ENCODE measurements around the gene PCDHGA8. TPM values are rescaled to one million over a fixed set of nuclear protein-coding genes. Genes with fewer than 3 reads are reported as not detected.
A peak's percentile ranks its signal among the peaks of the same experiment; 100 is the strongest.

Gene PCDHGA8
- total and polyA plus RNA-seq, 2 of the 13 experiments (the other 11 are each of a cell fraction or from before 2014, with no cell fraction given): 0.05 to 0.29 TPM

GRCh38 chr5:141349917-141350619 lies 42.4 kb upstream of the PCDHGA8 start, which contains the start of gene PCDHGB1 (continued):
- TF ChIP-seq, protein P1, sequence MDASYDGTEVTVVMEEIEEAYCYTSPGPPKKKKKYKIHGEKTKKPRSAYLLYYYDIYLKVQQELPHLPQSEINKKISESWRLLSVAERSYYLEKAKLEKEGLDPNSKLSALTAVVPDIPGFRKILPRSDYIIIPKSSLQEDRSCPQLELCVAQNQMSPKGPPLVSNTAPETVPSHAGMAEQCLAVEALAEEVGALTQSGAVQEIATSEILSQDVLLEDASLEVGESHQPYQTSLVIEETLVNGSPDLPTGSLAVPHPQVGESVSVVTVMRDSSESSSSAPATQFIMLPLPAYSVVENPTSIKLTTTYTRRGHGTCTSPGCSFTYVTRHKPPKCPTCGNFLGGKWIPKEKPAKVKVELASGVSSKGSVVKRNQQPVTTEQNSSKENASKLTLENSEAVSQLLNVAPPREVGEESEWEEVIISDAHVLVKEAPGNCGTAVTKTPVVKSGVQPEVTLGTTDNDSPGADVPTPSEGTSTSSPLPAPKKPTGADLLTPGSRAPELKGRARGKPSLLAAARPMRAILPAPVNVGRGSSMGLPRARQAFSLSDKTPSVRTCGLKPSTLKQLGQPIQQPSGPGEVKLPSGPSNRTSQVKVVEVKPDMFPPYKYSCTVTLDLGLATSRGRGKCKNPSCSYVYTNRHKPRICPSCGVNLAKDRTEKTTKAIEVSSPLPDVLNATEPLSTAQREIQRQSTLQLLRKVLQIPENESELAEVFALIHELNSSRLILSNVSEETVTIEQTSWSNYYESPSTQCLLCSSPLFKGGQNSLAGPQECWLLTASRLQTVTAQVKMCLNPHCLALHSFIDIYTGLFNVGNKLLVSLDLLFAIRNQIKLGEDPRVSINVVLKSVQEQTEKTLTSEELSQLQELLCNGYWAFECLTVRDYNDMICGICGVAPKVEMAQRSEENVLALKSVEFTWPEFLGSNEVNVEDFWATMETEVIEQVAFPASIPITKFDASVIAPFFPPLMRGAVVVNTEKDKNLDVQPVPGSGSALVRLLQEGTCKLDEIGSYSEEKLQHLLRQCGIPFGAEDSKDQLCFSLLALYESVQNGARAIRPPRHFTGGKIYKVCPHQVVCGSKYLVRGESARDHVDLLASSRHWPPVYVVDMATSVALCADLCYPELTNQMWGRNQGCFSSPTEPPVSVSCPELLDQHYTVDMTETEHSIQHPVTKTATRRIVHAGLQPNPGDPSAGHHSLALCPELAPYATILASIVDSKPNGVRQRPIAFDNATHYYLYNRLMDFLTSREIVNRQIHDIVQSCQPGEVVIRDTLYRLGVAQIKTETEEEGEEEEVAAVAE (CRISPR knock-in tag; IDR thresholded peaks at IDR 0.05; ENCODE audit: borderline replicate concordance): no peak
- TF ChIP-seq MXD4 (CRISPR knock-in tag; IDR thresholded peaks at IDR 0.05): no peak
- 0 out of 2 replicates have a peak, but pooled peaks have one; percentile 24 for TF ChIP-seq TBX2 (CRISPR knock-in tag; IDR thresholded peaks at IDR 0.05; ENCODE audit: borderline replicate concordance)
- no peak for TF ChIP-seq MTF1 (CRISPR knock-in tag; IDR thresholded peaks at IDR 0.05)
- peak; percentile 58 for TF ChIP-seq ZBTB38 (CRISPR knock-in tag; IDR thresholded peaks at IDR 0.05)
- TF ChIP-seq ZNF772 (CRISPR knock-in tag; IDR thresholded peaks at IDR 0.05): 0 out of 2 replicates have a peak, but pooled peaks have one; percentile 39
- TF ChIP-seq ZNF34 (CRISPR knock-in tag; IDR thresholded peaks at IDR 0.05; ENCODE audit: borderline replicate concordance): no peak
- TF ChIP-seq, protein P2, sequence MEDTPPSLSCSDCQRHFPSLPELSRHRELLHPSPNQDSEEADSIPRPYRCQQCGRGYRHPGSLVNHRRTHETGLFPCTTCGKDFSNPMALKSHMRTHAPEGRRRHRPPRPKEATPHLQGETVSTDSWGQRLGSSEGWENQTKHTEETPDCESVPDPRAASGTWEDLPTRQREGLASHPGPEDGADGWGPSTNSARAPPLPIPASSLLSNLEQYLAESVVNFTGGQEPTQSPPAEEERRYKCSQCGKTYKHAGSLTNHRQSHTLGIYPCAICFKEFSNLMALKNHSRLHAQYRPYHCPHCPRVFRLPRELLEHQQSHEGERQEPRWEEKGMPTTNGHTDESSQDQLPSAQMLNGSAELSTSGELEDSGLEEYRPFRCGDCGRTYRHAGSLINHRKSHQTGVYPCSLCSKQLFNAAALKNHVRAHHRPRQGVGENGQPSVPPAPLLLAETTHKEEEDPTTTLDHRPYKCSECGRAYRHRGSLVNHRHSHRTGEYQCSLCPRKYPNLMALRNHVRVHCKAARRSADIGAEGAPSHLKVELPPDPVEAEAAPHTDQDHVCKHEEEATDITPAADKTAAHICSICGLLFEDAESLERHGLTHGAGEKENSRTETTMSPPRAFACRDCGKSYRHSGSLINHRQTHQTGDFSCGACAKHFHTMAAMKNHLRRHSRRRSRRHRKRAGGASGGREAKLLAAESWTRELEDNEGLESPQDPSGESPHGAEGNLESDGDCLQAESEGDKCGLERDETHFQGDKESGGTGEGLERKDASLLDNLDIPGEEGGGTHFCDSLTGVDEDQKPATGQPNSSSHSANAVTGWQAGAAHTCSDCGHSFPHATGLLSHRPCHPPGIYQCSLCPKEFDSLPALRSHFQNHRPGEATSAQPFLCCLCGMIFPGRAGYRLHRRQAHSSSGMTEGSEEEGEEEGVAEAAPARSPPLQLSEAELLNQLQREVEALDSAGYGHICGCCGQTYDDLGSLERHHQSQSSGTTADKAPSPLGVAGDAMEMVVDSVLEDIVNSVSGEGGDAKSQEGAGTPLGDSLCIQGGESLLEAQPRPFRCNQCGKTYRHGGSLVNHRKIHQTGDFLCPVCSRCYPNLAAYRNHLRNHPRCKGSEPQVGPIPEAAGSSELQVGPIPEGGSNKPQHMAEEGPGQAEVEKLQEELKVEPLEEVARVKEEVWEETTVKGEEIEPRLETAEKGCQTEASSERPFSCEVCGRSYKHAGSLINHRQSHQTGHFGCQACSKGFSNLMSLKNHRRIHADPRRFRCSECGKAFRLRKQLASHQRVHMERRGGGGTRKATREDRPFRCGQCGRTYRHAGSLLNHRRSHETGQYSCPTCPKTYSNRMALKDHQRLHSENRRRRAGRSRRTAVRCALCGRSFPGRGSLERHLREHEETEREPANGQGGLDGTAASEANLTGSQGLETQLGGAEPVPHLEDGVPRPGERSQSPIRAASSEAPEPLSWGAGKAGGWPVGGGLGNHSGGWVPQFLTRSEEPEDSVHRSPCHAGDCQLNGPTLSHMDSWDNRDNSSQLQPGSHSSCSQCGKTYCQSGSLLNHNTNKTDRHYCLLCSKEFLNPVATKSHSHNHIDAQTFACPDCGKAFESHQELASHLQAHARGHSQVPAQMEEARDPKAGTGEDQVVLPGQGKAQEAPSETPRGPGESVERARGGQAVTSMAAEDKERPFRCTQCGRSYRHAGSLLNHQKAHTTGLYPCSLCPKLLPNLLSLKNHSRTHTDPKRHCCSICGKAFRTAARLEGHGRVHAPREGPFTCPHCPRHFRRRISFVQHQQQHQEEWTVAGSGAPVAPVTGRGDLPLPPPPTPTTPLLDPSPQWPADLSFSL (CRISPR knock-in tag; IDR thresholded peaks at IDR 0.05): no peak
- TF ChIP-seq KLF15 (CRISPR knock-in tag; IDR thresholded peaks at IDR 0.05; ENCODE audit: borderline replicate concordance): no peak
- no peak for TF ChIP-seq CCDC6 (CRISPR knock-in tag; IDR thresholded peaks at IDR 0.05)
- TF ChIP-seq ZNF740 (CRISPR knock-in tag; IDR thresholded peaks at IDR 0.05): no peak
- no peak for TF ChIP-seq SP1 (IDR thresholded peaks at IDR 0.05)
- TF ChIP-seq SP1 (CRISPR knock-in tag; IDR thresholded peaks at IDR 0.05): no peak
- TF ChIP-seq, protein P3, sequence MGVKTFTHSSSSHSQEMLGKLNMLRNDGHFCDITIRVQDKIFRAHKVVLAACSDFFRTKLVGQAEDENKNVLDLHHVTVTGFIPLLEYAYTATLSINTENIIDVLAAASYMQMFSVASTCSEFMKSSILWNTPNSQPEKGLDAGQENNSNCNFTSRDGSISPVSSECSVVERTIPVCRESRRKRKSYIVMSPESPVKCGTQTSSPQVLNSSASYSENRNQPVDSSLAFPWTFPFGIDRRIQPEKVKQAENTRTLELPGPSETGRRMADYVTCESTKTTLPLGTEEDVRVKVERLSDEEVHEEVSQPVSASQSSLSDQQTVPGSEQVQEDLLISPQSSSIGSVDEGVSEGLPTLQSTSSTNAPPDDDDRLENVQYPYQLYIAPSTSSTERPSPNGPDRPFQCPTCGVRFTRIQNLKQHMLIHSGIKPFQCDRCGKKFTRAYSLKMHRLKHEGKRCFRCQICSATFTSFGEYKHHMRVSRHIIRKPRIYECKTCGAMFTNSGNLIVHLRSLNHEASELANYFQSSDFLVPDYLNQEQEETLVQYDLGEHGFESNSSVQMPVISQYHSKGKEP (CRISPR knock-in tag; IDR thresholded peaks at IDR 0.05): no peak
- TF ChIP-seq ZNF788 (CRISPR knock-in tag; IDR thresholded peaks at IDR 0.05; ENCODE audit: borderline replicate concordance): 0 out of 2 replicates have a peak, but pooled peaks have one; percentile 23
- TF ChIP-seq HOXA5 (CRISPR knock-in tag; IDR thresholded peaks at IDR 0.05): 0 out of 2 replicates have a peak, but pooled peaks have one; percentile 38

Measured in HepG2 (cell line).